ENCODE measurements around the gene C1QTNF7. TPM values are rescaled to one million over a fixed set of nuclear protein-coding genes. Genes with fewer than 3 reads are reported as not detected.

The C1QTNF7 gene
- total RNA-seq, 1 donor from 2014 or later, result 4.1 TPM

DNA sequence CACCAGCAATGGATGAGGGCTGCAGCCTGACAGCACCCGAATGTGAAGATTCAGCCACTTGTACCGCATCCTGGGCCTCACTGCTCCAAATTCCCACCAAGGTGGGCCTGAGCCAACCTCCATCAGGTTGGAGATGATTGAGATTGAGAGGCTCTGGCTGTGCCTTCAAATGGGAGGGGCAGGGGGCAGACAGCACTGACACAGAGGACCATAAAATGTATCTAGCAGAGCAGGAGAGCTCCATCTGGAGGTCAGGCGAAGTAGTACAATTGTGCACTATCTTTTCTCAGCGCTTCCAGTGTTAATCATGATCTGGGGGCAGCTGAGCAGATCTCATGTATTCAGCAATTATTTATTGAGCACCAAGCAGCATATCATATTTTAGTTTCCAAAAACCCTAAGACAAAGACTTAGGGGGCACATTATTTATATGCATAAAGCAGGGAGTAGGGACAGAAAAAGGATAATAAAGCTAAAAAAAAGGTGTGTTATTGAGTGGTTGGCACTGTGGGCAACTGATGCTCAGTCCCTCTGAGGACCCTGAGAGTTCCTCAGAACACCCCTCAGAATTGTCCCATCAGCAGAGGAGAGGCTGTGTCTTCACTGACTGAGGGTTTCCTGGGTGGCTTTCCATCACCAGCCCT, 31.6 kb upstream of the C1QTNF7 start:
- DNase-seq (ENCODE audit: low spot score in 2 of 2, unreplicated experiment in 2 of 2), result no peak
- Mint-ChIP-seq H3K27me3 (ENCODE audit: low read depth) (no peaks in the 10 kb centered on the region), H3K36me3 (no peaks in the 10 kb centered on the region), H3K27ac (no peak overlapping the region), H3K9me3 (peaks cover 4% of the 10 kb centered on the region), H3K4me3 (no peak overlapping the region), H3K4me1 (peaks cover 31% of the 10 kb centered on the region)
- TF ChIP-seq, protein P1, sequence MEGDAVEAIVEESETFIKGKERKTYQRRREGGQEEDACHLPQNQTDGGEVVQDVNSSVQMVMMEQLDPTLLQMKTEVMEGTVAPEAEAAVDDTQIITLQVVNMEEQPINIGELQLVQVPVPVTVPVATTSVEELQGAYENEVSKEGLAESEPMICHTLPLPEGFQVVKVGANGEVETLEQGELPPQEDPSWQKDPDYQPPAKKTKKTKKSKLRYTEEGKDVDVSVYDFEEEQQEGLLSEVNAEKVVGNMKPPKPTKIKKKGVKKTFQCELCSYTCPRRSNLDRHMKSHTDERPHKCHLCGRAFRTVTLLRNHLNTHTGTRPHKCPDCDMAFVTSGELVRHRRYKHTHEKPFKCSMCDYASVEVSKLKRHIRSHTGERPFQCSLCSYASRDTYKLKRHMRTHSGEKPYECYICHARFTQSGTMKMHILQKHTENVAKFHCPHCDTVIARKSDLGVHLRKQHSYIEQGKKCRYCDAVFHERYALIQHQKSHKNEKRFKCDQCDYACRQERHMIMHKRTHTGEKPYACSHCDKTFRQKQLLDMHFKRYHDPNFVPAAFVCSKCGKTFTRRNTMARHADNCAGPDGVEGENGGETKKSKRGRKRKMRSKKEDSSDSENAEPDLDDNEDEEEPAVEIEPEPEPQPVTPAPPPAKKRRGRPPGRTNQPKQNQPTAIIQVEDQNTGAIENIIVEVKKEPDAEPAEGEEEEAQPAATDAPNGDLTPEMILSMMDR (IDR thresholded peaks at IDR 0.05; ENCODE audit: unreplicated experiment), result peak; percentile 53

DNA sequence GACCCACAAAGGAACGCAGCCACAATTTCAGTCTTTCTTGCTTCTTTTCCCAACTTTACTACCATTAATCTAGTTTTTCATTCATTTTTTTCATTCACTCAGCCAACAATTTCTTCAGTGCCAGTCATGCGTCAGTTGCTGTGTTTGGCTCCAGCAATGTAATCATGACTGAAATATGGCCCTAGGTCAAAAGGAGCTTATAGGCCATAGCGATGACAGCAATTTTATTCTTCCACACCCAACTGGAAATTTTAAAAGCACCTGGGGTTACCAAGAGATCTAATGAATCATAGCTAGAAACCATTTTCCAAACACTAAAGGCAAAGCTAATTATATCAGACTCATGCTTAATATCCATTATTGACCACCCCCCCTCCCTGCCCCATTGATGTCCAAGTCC, 29.8 kb upstream of the C1QTNF7 start:
- Mint-ChIP-seq H3K9me3 (peaks cover 4% of the 10 kb centered on the region), H3K36me3 (no peaks in the 10 kb centered on the region), H3K4me1 (peaks cover 45% of the 10 kb centered on the region), H3K4me3 (no peak overlapping the region), H3K27ac (no peak overlapping the region), H3K27me3 (ENCODE audit: low read depth) (no peaks in the 10 kb centered on the region)
- TF ChIP-seq, protein P1 (IDR thresholded peaks at IDR 0.05; ENCODE audit: unreplicated experiment), result no peak
- DNase-seq (ENCODE audit: low spot score in 2 of 2, unreplicated experiment in 2 of 2), result no peak

DNA sequence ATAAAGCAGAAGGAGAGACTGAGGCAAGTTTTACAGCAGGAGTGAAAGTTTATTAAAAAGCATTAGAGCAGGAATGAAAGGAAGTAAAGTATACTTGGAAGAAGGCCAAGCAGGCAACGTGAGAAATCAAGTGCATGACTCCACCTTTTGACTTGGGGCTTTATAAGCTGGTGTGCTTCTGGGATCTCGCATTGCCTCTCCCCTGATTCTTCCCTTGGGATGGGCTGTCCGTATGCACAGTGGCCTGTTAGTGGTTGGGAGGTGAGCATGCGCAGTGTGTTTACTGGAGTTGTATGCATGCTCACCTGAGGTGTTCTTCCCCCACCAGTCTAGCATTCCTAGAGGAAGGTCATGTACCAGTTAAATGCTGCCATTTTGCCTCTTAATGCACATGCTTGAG, 29.1 kb upstream of the C1QTNF7 start:
- TF ChIP-seq, protein P1 (IDR thresholded peaks at IDR 0.05; ENCODE audit: unreplicated experiment), result no peak
- Mint-ChIP-seq H3K27ac (no peak overlapping the region), H3K4me3 (no peak overlapping the region), H3K36me3 (no peaks in the 10 kb centered on the region), H3K27me3 (ENCODE audit: low read depth) (no peaks in the 10 kb centered on the region), H3K4me1 (peaks cover 50% of the 10 kb centered on the region), H3K9me3 (peaks cover 4% of the 10 kb centered on the region)
- DNase-seq (ENCODE audit: low spot score in 2 of 2, unreplicated experiment in 2 of 2), result no peak

DNA sequence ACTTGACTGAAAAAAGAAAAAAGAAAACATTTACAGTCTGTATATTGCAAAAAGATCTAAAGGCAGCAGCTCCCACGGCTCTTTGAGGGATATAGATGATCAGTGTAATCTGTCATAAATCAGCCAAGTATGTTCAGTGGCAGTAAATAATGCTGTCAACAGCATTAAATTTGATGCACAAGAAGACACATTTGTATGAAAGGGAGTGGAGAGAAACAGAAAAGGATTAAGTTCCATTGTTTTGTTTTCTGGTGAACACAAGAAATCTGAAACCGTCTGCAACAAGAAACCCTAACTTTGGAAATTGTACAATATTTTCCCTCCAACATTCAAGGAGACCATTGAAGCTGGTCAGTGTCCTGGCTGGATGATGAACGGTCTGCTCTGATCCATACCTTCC, 27.6 kb upstream of the C1QTNF7 start:
- no peak for DNase-seq (ENCODE audit: low spot score in 2 of 2, unreplicated experiment in 2 of 2)
- no peaks in the 10 kb centered on the region for H3K36me3 Mint-ChIP-seq
- H3K27me3 Mint-ChIP-seq (ENCODE audit: low read depth), result no peaks in the 10 kb centered on the region
- H3K27ac Mint-ChIP-seq, result peak overlapping the region; percentile 89
- H3K9me3 Mint-ChIP-seq, result peaks cover 4% of the 10 kb centered on the region
- peaks cover 48% of the 10 kb centered on the region for H3K4me1 Mint-ChIP-seq
- TF ChIP-seq, protein P1 (IDR thresholded peaks at IDR 0.05; ENCODE audit: unreplicated experiment), result no peak
- H3K4me3 Mint-ChIP-seq, result no peak overlapping the region

DNA sequence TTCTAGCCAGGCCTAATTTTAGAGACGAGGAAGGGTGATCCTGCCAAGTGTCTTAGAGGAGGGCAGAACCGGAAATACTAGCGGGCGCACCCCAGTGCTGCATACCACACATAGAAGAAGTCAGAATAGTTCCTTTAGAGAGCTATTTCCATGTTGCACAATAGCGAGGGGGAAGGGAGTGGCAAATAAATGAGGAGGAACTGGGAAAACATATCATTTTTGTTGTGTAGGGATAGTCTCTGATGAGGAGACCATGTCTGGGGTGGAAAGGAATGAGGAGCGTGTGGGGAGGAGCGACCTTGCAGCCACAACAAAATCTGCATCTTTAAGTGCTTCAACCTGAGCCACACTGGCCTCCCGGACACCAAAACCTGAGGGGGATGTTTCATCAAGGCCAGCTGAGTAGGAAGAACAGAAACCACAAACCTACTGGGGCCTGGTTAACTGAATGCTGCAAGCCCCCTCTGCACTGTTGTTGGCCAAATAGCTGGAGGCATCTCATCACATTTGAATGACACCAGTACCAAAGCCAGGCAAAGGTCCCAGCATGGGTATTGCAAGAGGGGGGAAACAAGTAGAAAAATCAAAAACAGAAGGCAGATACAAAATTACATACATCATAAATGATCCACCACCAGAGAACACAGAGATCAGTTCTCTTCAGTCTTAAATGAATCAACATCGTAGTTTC, 26.7 kb upstream of the C1QTNF7 start:
- Mint-ChIP-seq H3K4me3 (no peak overlapping the region), H3K9me3 (peaks cover 4% of the 10 kb centered on the region), H3K4me1 (peaks cover 41% of the 10 kb centered on the region), H3K27ac (peak overlapping the region; percentile 89), H3K27me3 (ENCODE audit: low read depth) (no peaks in the 10 kb centered on the region), H3K36me3 (no peaks in the 10 kb centered on the region)
- TF ChIP-seq, protein P1 (IDR thresholded peaks at IDR 0.05; ENCODE audit: unreplicated experiment), result no peak
- peak in 1 of 2 experiments; percentile 43 for DNase-seq (ENCODE audit: low spot score in 2 of 2, unreplicated experiment in 2 of 2)

Measured in mesothelial cell of epicardium (in vitro differentiated cells).